HuH-7 (cell line): ENCODE results near the gene ZFP92.

Experiments used
- DNase-seq: peaks from one replicate; pipeline ENCODE4 v3.0.0; 2011; ENCODE audit warnings: low spot score

ZFP92 gene

GRCh38 chrX:153439977-153440376 lies 28.7 kb downstream of the ZFP92 start:
- DNase-seq = no peak

- no peak for DNase-seq
Measured at GRCh38 chrX:153440556-153441135, 29.4 kb downstream of the ZFP92 start.

GRCh38 chrX:153441296-153441695 lies 30.0 kb downstream of the ZFP92 start:
- no peak for DNase-seq

- DNase-seq = no peak
Measured at GRCh38 chrX:153441981-153442380, 30.7 kb downstream of the ZFP92 start.

GRCh38 chrX:153442463-153442862 lies 31.2 kb downstream of the ZFP92 start:
- DNase-seq = no peak

- no peak for DNase-seq
Measured at GRCh38 chrX:153443476-153444332, 32.4 kb downstream of the ZFP92 start.

GRCh38 chrX:153444333-153445011 lies 33.2 kb downstream of the ZFP92 start:
- no peak for DNase-seq

GRCh38 chrX:153445106-153445855 lies 34.0 kb downstream of the ZFP92 start:
- DNase-seq = no peak

- DNase-seq = no peak
Measured at GRCh38 chrX:153445856-153446635, 34.8 kb downstream of the ZFP92 start, which contains the start of gene TREX2. TSS of gene TREX2 (minus strand) at chrX:153446056. CDS start at chrX:153445430, 626 bp downstream.

GRCh38 chrX:153446636-153446936 lies 35.3 kb downstream of the ZFP92 start:
- no peak for DNase-seq

GRCh38 chrX:153446950-153447580 lies 35.8 kb downstream of the ZFP92 start:
- no peak for DNase-seq

- no peak for DNase-seq
Measured at GRCh38 chrX:153447581-153447960, 36.3 kb downstream of the ZFP92 start.

- no peak for DNase-seq
Measured at GRCh38 chrX:153448556-153449367, 37.5 kb downstream of the ZFP92 start.

GRCh38 chrX:153449368-153450113 lies 38.3 kb downstream of the ZFP92 start:
- no peak for DNase-seq

GRCh38 chrX:153450114-153450948 lies 39.1 kb downstream of the ZFP92 start:
- no peak for DNase-seq

- no peak for DNase-seq
Measured at GRCh38 chrX:153450949-153451277, 39.6 kb downstream of the ZFP92 start.

GRCh38 chrX:153454901-153455550 lies 43.8 kb downstream of the ZFP92 start:
- DNase-seq = no peak

- no peak for DNase-seq
Measured at GRCh38 chrX:153455571-153455970, 44.3 kb downstream of the ZFP92 start.
